Osteoblast (primary cell): ENCODE measurements around the gene DAAM2. TPM values are rescaled to one million over a fixed set of nuclear protein-coding genes. Genes with fewer than 3 reads are reported as not detected.

ENCODE experiments used
- DNase-seq: peaks from one replicate; pipeline ENCODE4 v3.0.0; 2011; ENCODE audit warnings: low spot score, mixed read lengths; ENCODE audit not compliant: insufficient read length; ENCODE audit errors: missing footprints
- H2AFZ ChIP-seq: 2 replicates; pipeline ENCODE4 v1.6.0; 2011; ENCODE audit warnings: mild to moderate bottlenecking, low read length
- H3K27ac ChIP-seq: 2 replicates; pipeline ENCODE4 v1.5.1; 2011; ENCODE audit warnings: mild to moderate bottlenecking, low read depth, low read length, moderate library complexity
- H3K27me3 ChIP-seq: 2 replicates; pipeline ENCODE4 v1.6.0; 2012; ENCODE audit warnings: mild to moderate bottlenecking, control low read depth, inconsistent platforms, low read length, moderate library complexity; ENCODE audit not compliant: insufficient read depth
- H3K36me3 ChIP-seq: 2 replicates; pipeline ENCODE4 v1.5.1; 2011; ENCODE audit warnings: mild to moderate bottlenecking, low read length, control low read depth, moderate library complexity; ENCODE audit not compliant: insufficient read depth
- H3K4me1 ChIP-seq: 2 replicates; pipeline ENCODE4 v1.5.1; 2011; ENCODE audit warnings: mild to moderate bottlenecking, low read length, control low read depth, moderate library complexity; ENCODE audit not compliant: insufficient read depth
- H3K4me2 ChIP-seq: 2 replicates; pipeline ENCODE4 v1.6.0; 2011; ENCODE audit warnings: mild to moderate bottlenecking, low read length; ENCODE audit not compliant: insufficient read depth
- H3K4me3 ChIP-seq: fragments of 200-600 bp; sonication (generic); 3 replicates; pipeline ENCODE4 v1.5.1; 2012; ENCODE audit warnings: mild to moderate bottlenecking, low read length, inconsistent platforms; ENCODE audit not compliant: insufficient read depth
- H3K79me2 ChIP-seq: 2 replicates; pipeline ENCODE4 v1.6.0; 2012; ENCODE audit warnings: mild to moderate bottlenecking, low read length, control low read depth, inconsistent platforms; ENCODE audit not compliant: insufficient read depth
- H3K9me3 ChIP-seq: 2 replicates; pipeline ENCODE4 v1.5.1; 2011; ENCODE audit warnings: low read depth, low read length, control low read depth
- H4K20me1 ChIP-seq: 2 replicates; pipeline ENCODE4 v1.6.0; 2012; ENCODE audit warnings: mild to moderate bottlenecking, low read length, control low read depth; ENCODE audit not compliant: insufficient read depth
- CTCF ChIP-seq: IDR thresholded peaks from 2 replicates; pipeline ENCODE4 v1.5.1; 2011; ENCODE audit warnings: mild to moderate bottlenecking, low read depth, low read length, moderate library complexity; ENCODE audit errors: extremely low read depth
- total RNA-seq: library from RNA; depleted of rRNA; stranded (reverse); fragments of >200 nt; gene quantifications from 2 replicates; pipeline ENCODE4 v1.2.3, GENCODE V29; 2012

DAAM2 gene
- total RNA-seq, 1 donor: 29.0 TPM

- H3K27ac ChIP-seq: no peak overlapping the region
- no peaks in the 10 kb centered on the region for H3K4me1 ChIP-seq
- H3K79me2 ChIP-seq: no peaks in the 10 kb centered on the region
- H2AFZ ChIP-seq: no peak overlapping the region
- H3K4me2 ChIP-seq: no peak overlapping the region
- H3K36me3 ChIP-seq: peaks cover 33% of the 10 kb centered on the region
- H3K27me3 ChIP-seq: no peaks in the 10 kb centered on the region
- no peaks in the 10 kb centered on the region for H3K9me3 ChIP-seq
- no peak overlapping the region for H3K4me3 ChIP-seq
- no peak for DNase-seq
- no peaks in the 10 kb centered on the region for H4K20me1 ChIP-seq
- TF ChIP-seq CTCF: no peak
Measured at GRCh38 chr6:39901116-39901655, 109.0 kb downstream of the DAAM2 start.

GRCh38 chr6:39901670-39902069 lies 109.5 kb downstream of the DAAM2 start:
- Histone ChIP-seq H2AFZ (no peak overlapping the region), H3K4me1 (no peaks in the 10 kb centered on the region), H3K36me3 (peaks cover 30% of the 10 kb centered on the region), H3K4me3 (no peak overlapping the region), H3K79me2 (no peaks in the 10 kb centered on the region), H3K4me2 (no peak overlapping the region), H3K27ac (no peak overlapping the region), H3K27me3 (no peaks in the 10 kb centered on the region), H4K20me1 (no peaks in the 10 kb centered on the region), H3K9me3 (no peaks in the 10 kb centered on the region)
- DNase-seq: no peak
- no peak for TF ChIP-seq CTCF

- no peak for DNase-seq
- H3K27me3 ChIP-seq: no peaks in the 10 kb centered on the region
- no peak overlapping the region for H3K4me3 ChIP-seq
- no peak overlapping the region for H2AFZ ChIP-seq
- H3K36me3 ChIP-seq: peaks cover 25% of the 10 kb centered on the region
- H3K4me2 ChIP-seq: no peak overlapping the region
- H3K27ac ChIP-seq: no peak overlapping the region
- no peaks in the 10 kb centered on the region for H3K4me1 ChIP-seq
- no peaks in the 10 kb centered on the region for H3K79me2 ChIP-seq
- no peaks in the 10 kb centered on the region for H3K9me3 ChIP-seq
- TF ChIP-seq CTCF: no peak
- H4K20me1 ChIP-seq: no peaks in the 10 kb centered on the region
Measured at GRCh38 chr6:39902136-39902535, 110.0 kb downstream of the DAAM2 start.

GRCh38 chr6:39902786-39903465 lies 110.8 kb downstream of the DAAM2 start:
- TF ChIP-seq CTCF: no peak
- Histone ChIP-seq H3K4me2 (no peak overlapping the region), H3K4me3 (no peak overlapping the region)

More at GRCh38 chr6:39902786-39903465, 110.8 kb downstream of the DAAM2 start:
- no peaks in the 10 kb centered on the region for H3K9me3 ChIP-seq
- no peak overlapping the region for H3K27ac ChIP-seq
- peaks cover 22% of the 10 kb centered on the region for H3K36me3 ChIP-seq
- no peaks in the 10 kb centered on the region for H3K79me2 ChIP-seq
- no peaks in the 10 kb centered on the region for H3K4me1 ChIP-seq
- H4K20me1 ChIP-seq: no peaks in the 10 kb centered on the region
- H2AFZ ChIP-seq: no peak overlapping the region
- DNase-seq: no peak
- no peaks in the 10 kb centered on the region for H3K27me3 ChIP-seq
